Psoas muscle (tissue), 8 donors: ENCODE results near the gene RALGDS. TPM values are rescaled to one million over a fixed set of nuclear protein-coding genes. Genes with fewer than 3 reads are reported as not detected.
A peak's percentile ranks its signal among the peaks of the same experiment; 100 is the strongest.

Experiments used
- ATAC-seq, 4 donors: fragments of 200-7000 bp; cut with Tn5 transposase; one replicate each; pipeline ENCODE4 v1.9.1; 2020; ENCODE audit warnings: moderate library complexity in 3 of 4, mild to moderate bottlenecking in 2 of 4
- DNase-seq, 2 donors: peaks; one replicate each; pipeline ENCODE4 v3.0.0-alpha.2; 2020
- H3K27ac ChIP-seq: fragments of 200-600 bp; one replicate; pipeline ENCODE4 v1.8.0; 2022
- H3K27me3 ChIP-seq, 3 donors: fragments of 200-600 bp in 1 of 3; one replicate each; pipeline versions ENCODE4 v1.6.1 to v1.8.0; 2013 to 2022; ENCODE audit warnings: low read length in 2 of 3, mild to moderate bottlenecking in 2 of 3, moderate library complexity in 1 of 3; ENCODE audit not compliant: insufficient read depth in 3 of 3
- H3K36me3 ChIP-seq, 2 donors: fragments of 200-600 bp in 1 of 2; one replicate each; pipeline versions ENCODE4 v1.6.1 to v1.8.0; 2013 to 2022; ENCODE audit warnings: low read depth in 1 of 2, mild to moderate bottlenecking in 1 of 2, moderate library complexity in 1 of 2; ENCODE audit not compliant: insufficient read depth in 1 of 2
- H3K4me1 ChIP-seq: fragments of 200-600 bp; one replicate; pipeline ENCODE4 v1.8.0; 2022
- H3K4me3 ChIP-seq: fragments of 200-600 bp; one replicate; pipeline ENCODE4 v1.8.0; 2022; ENCODE audit warnings: mild to moderate bottlenecking
- H3K9me3 ChIP-seq: fragments of 200-600 bp; one replicate; pipeline ENCODE4 v1.8.0; 2022
- WGBS, 3 donors: extraction: QIAGEN DNeasy Blood & Tissue Kit; methylation state at CpG; one replicate each; pipeline versions ENCODE4 v1.1.6 to v1.1.7; 2013; 5-methylcytosine and 5-hydroxymethylcytosine counted together
- intact Hi-C, 2 donors: fragments of 100-400 bp; cut with DNase I; formaldehyde crosslinking; loops; one replicate each; pipeline versions ENCODE4 v1.11.0 to v1.14.2; 2022
- polyA plus RNA-seq, 3 donors: library from polyadenylated mRNA; stranded (reverse); fragments of 200-250 nt; gene quantifications; one replicate each; pipeline ENCODE4 v1.2.3, GENCODE V29; 2013
- total RNA-seq, 4 donors: library from RNA; stranded (reverse); fragmentation: NEBNext Ultra II Directional in 2 of 4; extraction: Animal tissue kit (Norgen Biotek cat#: 25700) in 2 of 4; gene quantifications; one replicate each; pipeline versions ENCODE4 v1.2.1 to v1.2.4, GENCODE V29; 2021 to 2023
- TF ChIP-seq, protein P1 (sequence below): fragments of 200-600 bp; IDR thresholded peaks from one replicate; pipeline ENCODE4 v1.8.0; 2022; ENCODE audit warnings: antibody characterized with exemption
- donor health status: healthy with polysubstance abuse.
- donor health status: DM: no; HTN: no; CAD: no; lungs with moderate emphysema.
- donor health status: Bipolar disorder and iron deficiency.
- donor health status: healthy.
- donor health status: DM: yes; HTN: yes; CAD: no.
- donor health status: DM: no; HTN: no; CAD: no.
- donor health status: DM: no; HTN: no; CAD: no.
- donor health status: DM: yes; HTN: yes; CAD: no.

The RALGDS gene
- total and polyA plus RNA-seq, 7 donors, result 12.3 to 64.6 (median 20.5) TPM

DNA sequence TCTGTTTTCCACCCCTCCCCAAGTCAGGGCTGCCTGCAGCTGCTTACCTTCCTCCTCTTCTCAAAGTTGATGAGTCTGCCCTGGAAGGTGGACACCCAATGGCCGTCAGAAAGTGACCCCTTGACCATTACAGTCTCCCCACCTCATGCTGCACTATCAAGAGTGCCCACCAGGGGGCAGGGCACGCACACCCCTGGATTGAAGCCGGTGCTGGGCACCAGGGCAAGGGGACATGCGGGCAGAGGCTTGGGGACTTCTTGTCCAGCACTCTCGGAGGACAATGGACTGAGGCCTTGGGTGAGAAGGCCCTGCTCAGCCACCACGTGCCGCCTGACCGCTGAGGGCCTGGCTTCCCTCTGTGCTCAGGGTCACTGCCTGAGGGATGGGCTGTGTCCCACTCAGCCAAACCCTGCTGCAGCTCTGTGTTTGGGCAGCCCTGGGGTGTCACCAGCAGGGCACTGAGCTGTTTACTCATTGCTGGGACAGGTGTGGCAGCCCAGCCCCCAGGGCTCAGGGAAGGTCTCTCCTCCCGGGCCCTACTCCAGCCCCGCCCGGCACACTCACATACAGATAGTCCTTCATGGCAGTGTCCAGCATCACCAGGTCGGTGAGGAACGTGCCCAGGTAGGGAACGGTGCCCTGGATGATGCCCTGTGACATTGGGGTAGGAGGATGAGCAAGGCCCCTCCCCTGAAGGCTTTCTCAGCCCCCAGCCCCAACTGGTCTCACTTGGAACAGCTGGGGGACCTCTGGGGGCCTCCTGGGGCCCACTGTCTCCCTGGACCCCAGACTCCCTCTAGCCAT, 17.7 kb downstream of the RALGDS start:
- Histone ChIP-seq H3K27ac (no peak overlapping the region), H3K4me3 (no peak overlapping the region), H3K36me3 (peaks cover 0 to 98% of the 10 kb centered on the region in 2 donors), H3K4me1 (no peaks in the 10 kb centered on the region), H3K27me3 (no peaks in the 10 kb centered on the region), H3K9me3 (no peaks in the 10 kb centered on the region)
- TF ChIP-seq, protein P1, sequence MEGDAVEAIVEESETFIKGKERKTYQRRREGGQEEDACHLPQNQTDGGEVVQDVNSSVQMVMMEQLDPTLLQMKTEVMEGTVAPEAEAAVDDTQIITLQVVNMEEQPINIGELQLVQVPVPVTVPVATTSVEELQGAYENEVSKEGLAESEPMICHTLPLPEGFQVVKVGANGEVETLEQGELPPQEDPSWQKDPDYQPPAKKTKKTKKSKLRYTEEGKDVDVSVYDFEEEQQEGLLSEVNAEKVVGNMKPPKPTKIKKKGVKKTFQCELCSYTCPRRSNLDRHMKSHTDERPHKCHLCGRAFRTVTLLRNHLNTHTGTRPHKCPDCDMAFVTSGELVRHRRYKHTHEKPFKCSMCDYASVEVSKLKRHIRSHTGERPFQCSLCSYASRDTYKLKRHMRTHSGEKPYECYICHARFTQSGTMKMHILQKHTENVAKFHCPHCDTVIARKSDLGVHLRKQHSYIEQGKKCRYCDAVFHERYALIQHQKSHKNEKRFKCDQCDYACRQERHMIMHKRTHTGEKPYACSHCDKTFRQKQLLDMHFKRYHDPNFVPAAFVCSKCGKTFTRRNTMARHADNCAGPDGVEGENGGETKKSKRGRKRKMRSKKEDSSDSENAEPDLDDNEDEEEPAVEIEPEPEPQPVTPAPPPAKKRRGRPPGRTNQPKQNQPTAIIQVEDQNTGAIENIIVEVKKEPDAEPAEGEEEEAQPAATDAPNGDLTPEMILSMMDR, result peak; percentile 99
- 32 to 39% (median 37%) methylated on average over 14 of the region's 14 CpGs for WGBS, 3 donors
- intact Hi-C loops, result loop anchor here (1.0 kb wide), 2 partner anchors 43 to 44 kb away; no protein-coding TSS in a partner anchor
- ATAC-seq (peak; percentile 79 to 90 (median 83)), DNase-seq (peak; percentile 76 to 88)

DNA sequence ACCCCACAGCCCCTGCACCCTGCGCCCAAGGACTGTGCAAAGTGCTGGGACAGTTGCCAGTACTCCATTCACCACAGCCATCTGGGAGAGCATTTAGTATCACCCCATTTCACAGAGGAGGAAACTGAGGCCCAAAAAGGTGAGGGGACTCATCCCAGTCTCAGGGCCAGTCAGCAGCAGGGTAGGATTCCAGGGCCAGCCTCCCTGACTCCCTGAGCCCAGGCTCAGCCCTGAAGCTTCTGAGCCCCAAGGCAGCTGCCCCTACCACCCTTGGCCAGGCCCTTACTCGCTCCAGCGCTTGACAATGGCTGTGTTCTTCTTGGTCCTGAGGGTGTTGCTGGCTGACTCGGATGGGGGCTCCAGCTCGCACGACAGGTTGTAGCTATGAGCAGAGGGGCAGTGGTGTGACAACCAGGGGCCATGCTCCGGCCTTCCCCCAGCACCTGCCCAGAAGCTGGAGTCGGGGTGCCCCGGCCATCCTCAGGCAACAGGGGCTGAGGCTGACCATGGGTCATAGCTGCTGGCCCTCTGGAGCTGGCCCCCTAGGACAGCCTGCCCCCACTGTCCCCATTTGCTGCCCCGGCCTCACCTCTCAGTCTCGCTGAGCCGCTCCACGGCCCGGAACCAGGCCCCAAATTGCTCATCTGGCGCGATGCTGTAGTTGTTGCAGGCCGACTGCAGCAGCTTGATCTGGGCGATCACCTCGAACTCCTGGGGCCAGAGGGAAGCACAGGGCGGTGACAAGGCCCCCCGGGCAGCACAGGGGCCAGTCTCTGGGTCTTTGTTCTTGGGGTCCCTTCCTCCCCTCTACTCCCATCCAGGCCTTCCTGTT, 18.6 kb downstream of the RALGDS start:
- no peaks in the 10 kb centered on the region for H3K9me3 ChIP-seq

DNA sequence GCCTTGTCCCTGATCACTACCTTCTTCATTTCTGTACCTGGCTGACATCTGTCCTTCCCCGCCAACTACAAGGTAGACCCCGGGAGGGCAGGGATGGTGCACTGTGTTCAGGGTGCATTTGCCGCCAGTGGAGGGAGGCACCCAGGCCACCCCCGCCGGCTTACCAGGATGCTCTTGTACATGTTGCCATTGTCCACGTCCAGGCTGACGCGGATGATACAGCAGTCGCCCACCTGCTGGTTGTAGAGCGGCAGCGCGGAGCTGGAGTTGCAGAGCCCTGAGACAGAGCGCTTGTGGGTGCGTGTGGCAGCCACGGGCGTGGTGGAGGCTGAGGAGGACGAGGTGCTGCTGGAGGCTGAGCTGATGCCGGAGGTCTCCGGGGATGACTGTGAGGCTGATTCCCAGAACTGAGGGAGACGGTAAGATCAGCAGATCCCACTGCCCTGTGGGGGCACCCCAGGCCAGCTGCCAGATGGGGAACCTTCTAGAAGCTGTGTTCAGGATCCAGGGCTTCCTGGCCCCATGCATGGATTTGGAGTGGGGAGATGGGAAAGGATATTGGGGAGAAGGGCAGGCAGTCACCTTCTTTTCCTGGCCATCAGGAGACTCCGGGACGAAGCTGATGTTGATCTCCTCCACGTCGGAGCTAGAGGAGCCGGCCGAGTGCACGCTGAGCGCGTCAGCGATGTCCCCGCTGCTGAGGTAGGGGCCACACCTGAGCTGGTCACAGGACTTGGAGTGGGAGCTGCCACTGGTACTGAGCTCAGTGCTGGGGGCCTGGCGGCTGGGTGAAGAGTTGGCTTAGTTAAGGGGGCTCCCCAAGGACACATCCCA, 19.5 kb downstream of the RALGDS start:
- Histone ChIP-seq H3K4me3 (no peak overlapping the region), H3K27me3 (no peaks in the 10 kb centered on the region), H3K27ac (no peak overlapping the region), H3K4me1 (no peaks in the 10 kb centered on the region), H3K9me3 (peaks cover 4% of the 10 kb centered on the region), H3K36me3 (peaks cover 0 to 98% of the 10 kb centered on the region in 2 donors)
- TF ChIP-seq, protein P1, result no peak
- 95 to 97% (median 96%) methylated on average over 32 of the region's 32 CpGs for WGBS, 3 donors
- ATAC-seq (no peak), DNase-seq (no peak)
- intact Hi-C loops, result no loop called here

More for the DNA sequence above, 18.6 kb downstream of the RALGDS start:
- Histone ChIP-seq H3K4me1 (no peaks in the 10 kb centered on the region), H3K27me3 (no peaks in the 10 kb centered on the region), H3K4me3 (no peak overlapping the region), H3K36me3 (peaks cover 0 to 98% of the 10 kb centered on the region in 2 donors), H3K27ac (no peak overlapping the region)
- intact Hi-C loops, result loop anchor here (1.0 kb wide), 2 partner anchors 44 to 45 kb away; no protein-coding TSS in a partner anchor
- 92 to 93% (median 93%) methylated on average over 18 to 21 of the region's 21 CpGs for WGBS, 3 donors
- TF ChIP-seq, protein P1, result no peak
- ATAC-seq, result no peak
- peak in 1 of 2 donors; percentile 37 for DNase-seq

DNA sequence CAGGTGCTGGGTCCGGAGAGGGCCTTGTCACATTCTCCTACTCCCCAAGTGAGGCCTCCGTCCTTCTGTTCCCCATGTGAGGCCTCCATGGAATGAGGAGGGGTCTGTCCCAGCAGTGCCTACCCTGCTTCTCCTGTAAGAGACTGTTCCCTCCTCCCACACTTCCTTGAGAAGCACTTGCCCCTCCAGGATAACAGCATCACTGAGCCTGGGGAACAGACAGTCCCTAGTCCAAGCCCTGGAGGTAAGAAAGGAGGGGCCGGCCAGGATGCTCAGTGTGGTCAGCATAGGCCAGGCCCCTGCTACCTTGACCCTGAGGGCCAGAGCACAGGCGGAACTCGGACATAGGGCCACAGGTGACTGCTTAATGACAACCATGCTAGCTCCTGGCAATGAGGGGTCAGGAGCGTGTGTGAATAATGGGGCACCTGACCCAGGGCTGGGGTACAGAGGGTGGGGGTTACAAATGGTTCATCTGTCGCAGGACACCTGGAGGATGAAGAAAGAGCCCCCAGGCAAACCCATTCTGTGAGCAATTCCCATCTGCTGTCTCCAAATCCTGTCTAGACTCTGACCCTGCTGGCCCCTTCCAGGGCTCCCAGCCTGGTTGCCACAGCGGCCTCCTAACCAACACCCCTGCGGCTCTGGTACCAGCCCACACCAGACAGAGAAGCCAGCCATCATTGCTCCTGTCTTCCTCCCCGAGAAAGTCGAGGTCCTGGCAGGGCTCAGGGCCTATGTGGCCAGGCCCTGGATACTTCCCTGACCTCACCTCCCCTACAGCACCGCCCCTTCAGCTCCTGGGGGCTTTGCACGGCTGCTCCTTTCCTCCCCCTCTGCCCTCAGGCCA, 20.3 kb downstream of the RALGDS start:
- ATAC-seq, result no peak
- TF ChIP-seq, protein P1, result no peak
- Histone ChIP-seq H3K4me1 (no peaks in the 10 kb centered on the region), H3K27me3 (no peaks in the 10 kb centered on the region), H3K9me3 (peaks cover 12% of the 10 kb centered on the region), H3K4me3 (no peak overlapping the region), H3K27ac (peak overlapping the region; percentile 54), H3K36me3 (peaks cover 0 to 92% of the 10 kb centered on the region in 2 donors)
- intact Hi-C loops, result no loop called here
- WGBS, 3 donors, result 85 to 95% (median 89%) methylated on average over 13 of the region's 13 CpGs
- no peak for DNase-seq
